Measurements from ENCODE around the gene PRKAA1. TPM values are rescaled to one million over a fixed set of nuclear protein-coding genes. Genes with fewer than 3 reads are reported as not detected.

PRKAA1 gene
- total RNA-seq, 1 donor from 2014 or later: 65.6 TPM

GRCh38 chr5:40743771-40744170 is 54.4 kb downstream of the PRKAA1 start:
- DNase-seq (ENCODE audit: low read depth): no peak
- no peak for FAIRE-seq
- Histone ChIP-seq H3K9ac (ENCODE audit: low read length) (no peak overlapping the region), H3K4me3 (ENCODE audit: insufficient read depth, low read depth, low read length) (no peak overlapping the region), H3K36me3 (ENCODE audit: insufficient read depth, low read length) (no peaks in the 10 kb centered on the region), H3K27ac (ENCODE audit: low read depth, low read length) (no peak overlapping the region), H3K79me2 (ENCODE audit: insufficient read depth, low read length) (peaks cover 12% of the 10 kb centered on the region), H3K4me1 (ENCODE audit: insufficient read depth, low read length) (no peaks in the 10 kb centered on the region), H3K27me3 (ENCODE audit: insufficient read depth, low read length) (no peaks in the 10 kb centered on the region), H3K4me2 (ENCODE audit: low read length) (no peak overlapping the region), H3K9me3 (ENCODE audit: insufficient read depth, low read depth, low read length) (peaks cover 2% of the 10 kb centered on the region), H4K20me1 (ENCODE audit: insufficient read depth, low read length) (peaks cover 5% of the 10 kb centered on the region), H2AFZ (ENCODE audit: low read depth, low read length) (no peak overlapping the region)
- no peaks in the 10 kb centered on the region for H3K9me3 Mint-ChIP-seq (ENCODE audit: unreplicated experiment)
- H3K27ac Mint-ChIP-seq (ENCODE audit: unreplicated experiment): no peak overlapping the region
- H3K4me3 Mint-ChIP-seq (ENCODE audit: unreplicated experiment): no peak overlapping the region
- TF ChIP-seq, protein P1, sequence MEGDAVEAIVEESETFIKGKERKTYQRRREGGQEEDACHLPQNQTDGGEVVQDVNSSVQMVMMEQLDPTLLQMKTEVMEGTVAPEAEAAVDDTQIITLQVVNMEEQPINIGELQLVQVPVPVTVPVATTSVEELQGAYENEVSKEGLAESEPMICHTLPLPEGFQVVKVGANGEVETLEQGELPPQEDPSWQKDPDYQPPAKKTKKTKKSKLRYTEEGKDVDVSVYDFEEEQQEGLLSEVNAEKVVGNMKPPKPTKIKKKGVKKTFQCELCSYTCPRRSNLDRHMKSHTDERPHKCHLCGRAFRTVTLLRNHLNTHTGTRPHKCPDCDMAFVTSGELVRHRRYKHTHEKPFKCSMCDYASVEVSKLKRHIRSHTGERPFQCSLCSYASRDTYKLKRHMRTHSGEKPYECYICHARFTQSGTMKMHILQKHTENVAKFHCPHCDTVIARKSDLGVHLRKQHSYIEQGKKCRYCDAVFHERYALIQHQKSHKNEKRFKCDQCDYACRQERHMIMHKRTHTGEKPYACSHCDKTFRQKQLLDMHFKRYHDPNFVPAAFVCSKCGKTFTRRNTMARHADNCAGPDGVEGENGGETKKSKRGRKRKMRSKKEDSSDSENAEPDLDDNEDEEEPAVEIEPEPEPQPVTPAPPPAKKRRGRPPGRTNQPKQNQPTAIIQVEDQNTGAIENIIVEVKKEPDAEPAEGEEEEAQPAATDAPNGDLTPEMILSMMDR (IDR thresholded peaks at IDR 0.05; ENCODE audit: insufficient read depth, low read depth, low read length): no peak
- TF ChIP-seq EZH2 (IDR thresholded peaks at IDR 0.05; ENCODE audit: insufficient read depth, low read length): no peak
- no peaks in the 10 kb centered on the region for H3K4me1 Mint-ChIP-seq (ENCODE audit: low read depth, unreplicated experiment)
- H3K36me3 Mint-ChIP-seq (ENCODE audit: low read depth, unreplicated experiment): peaks cover 9% of the 10 kb centered on the region
- no peaks in the 10 kb centered on the region for H3K27me3 Mint-ChIP-seq (ENCODE audit: low read depth, unreplicated experiment)

- Histone ChIP-seq H3K9me3 (ENCODE audit: insufficient read depth, low read depth, low read length) (peaks cover 2% of the 10 kb centered on the region), H2AFZ (ENCODE audit: low read depth, low read length) (no peak overlapping the region), H3K4me3 (ENCODE audit: insufficient read depth, low read depth, low read length) (no peak overlapping the region), H3K36me3 (ENCODE audit: insufficient read depth, low read length) (no peaks in the 10 kb centered on the region), H3K4me1 (ENCODE audit: insufficient read depth, low read length) (peaks cover 22% of the 10 kb centered on the region), H3K79me2 (ENCODE audit: insufficient read depth, low read length) (no peaks in the 10 kb centered on the region), H4K20me1 (ENCODE audit: insufficient read depth, low read length) (no peaks in the 10 kb centered on the region), H3K9ac (ENCODE audit: low read length) (no peak overlapping the region), H3K4me2 (ENCODE audit: low read length) (no peak overlapping the region), H3K27me3 (ENCODE audit: insufficient read depth, low read length) (no peaks in the 10 kb centered on the region), H3K27ac (ENCODE audit: low read depth, low read length) (no peak overlapping the region)
- no peak for TF ChIP-seq EZH2 (IDR thresholded peaks at IDR 0.05; ENCODE audit: insufficient read depth, low read length)
- TF ChIP-seq, protein P1 (IDR thresholded peaks at IDR 0.05; ENCODE audit: insufficient read depth, low read depth, low read length): no peak
- H3K4me3 Mint-ChIP-seq (ENCODE audit: unreplicated experiment): no peak overlapping the region
- no peaks in the 10 kb centered on the region for H3K9me3 Mint-ChIP-seq (ENCODE audit: unreplicated experiment)
- peak; percentile 9 for FAIRE-seq
- H3K27ac Mint-ChIP-seq (ENCODE audit: unreplicated experiment): no peak overlapping the region
- DNase-seq (ENCODE audit: low read depth): peak; percentile 32
- peaks cover 9% of the 10 kb centered on the region for H3K36me3 Mint-ChIP-seq (ENCODE audit: low read depth, unreplicated experiment)
- H3K27me3 Mint-ChIP-seq (ENCODE audit: low read depth, unreplicated experiment): no peaks in the 10 kb centered on the region
- peaks cover 21% of the 10 kb centered on the region for H3K4me1 Mint-ChIP-seq (ENCODE audit: low read depth, unreplicated experiment)
Measured at GRCh38 chr5:40738502-40738901, 59.7 kb downstream of the PRKAA1 start.

DNA sequence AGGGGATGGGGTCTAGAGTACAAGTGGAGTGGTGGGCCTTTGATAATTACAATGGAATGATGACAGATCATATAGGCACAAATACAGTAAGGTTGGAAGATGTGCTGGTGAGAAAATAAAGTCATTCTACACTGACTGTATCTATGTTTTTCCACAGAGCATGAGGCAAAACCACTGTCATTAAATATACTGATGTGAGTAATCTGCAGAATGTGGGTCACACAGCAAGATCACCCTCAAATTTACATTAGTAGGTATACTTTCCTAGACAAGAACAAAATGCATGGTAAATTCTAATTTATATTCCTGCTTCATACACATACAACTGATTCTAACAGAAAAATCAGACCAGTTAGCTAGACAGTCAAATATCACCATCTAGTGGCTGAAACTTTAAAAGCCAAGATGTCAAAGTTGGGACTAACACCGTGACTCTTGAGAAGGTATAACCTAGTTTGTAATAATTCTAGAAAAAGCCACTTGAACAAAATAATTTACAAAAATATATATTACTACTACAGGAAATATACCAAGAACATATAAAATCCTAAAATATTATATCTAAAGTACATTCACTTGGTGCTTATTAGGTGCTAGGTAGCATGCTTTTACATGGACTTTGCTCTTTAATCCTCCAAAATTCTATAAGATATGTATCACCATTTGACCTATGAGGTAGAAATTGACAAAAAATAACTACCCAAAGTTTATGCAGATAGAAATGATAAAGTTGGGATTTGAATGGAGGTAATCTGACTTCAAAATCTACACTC is 61.9 kb downstream of the PRKAA1 start:
- peak overlapping the region; percentile 66 for H3K27ac ChIP-seq (ENCODE audit: low read depth, low read length)
- no peak for TF ChIP-seq EZH2 (IDR thresholded peaks at IDR 0.05; ENCODE audit: insufficient read depth, low read length)
- TF ChIP-seq, protein P1 (IDR thresholded peaks at IDR 0.05; ENCODE audit: insufficient read depth, low read depth, low read length): peak; percentile 83
- H3K9me3 ChIP-seq (ENCODE audit: insufficient read depth, low read depth, low read length): peaks cover 2% of the 10 kb centered on the region
- H3K9me3 Mint-ChIP-seq (ENCODE audit: unreplicated experiment): no peaks in the 10 kb centered on the region
- H4K20me1 ChIP-seq (ENCODE audit: insufficient read depth, low read length): no peaks in the 10 kb centered on the region
- peaks cover 23% of the 10 kb centered on the region for H3K4me1 Mint-ChIP-seq (ENCODE audit: low read depth, unreplicated experiment)
- no peaks in the 10 kb centered on the region for H3K36me3 ChIP-seq (ENCODE audit: insufficient read depth, low read length)
- no peaks in the 10 kb centered on the region for H3K27me3 Mint-ChIP-seq (ENCODE audit: low read depth, unreplicated experiment)
- H3K4me3 Mint-ChIP-seq (ENCODE audit: unreplicated experiment): no peak overlapping the region
- peak; percentile 68 for FAIRE-seq
- no peak overlapping the region for H3K4me3 ChIP-seq (ENCODE audit: insufficient read depth, low read depth, low read length)
- DNase-seq (ENCODE audit: low read depth): peak; percentile 36
- peaks cover 22% of the 10 kb centered on the region for H3K4me1 ChIP-seq (ENCODE audit: insufficient read depth, low read length)
- H3K9ac ChIP-seq (ENCODE audit: low read length): peak overlapping the region; percentile 44
- H3K36me3 Mint-ChIP-seq (ENCODE audit: low read depth, unreplicated experiment): peaks cover 7% of the 10 kb centered on the region
- H3K4me2 ChIP-seq (ENCODE audit: low read length): no peak overlapping the region
- no peaks in the 10 kb centered on the region for H3K27me3 ChIP-seq (ENCODE audit: insufficient read depth, low read length)
- no peak overlapping the region for H3K27ac Mint-ChIP-seq (ENCODE audit: unreplicated experiment)
- H2AFZ ChIP-seq (ENCODE audit: low read depth, low read length): no peak overlapping the region
- no peaks in the 10 kb centered on the region for H3K79me2 ChIP-seq (ENCODE audit: insufficient read depth, low read length)

Data from astrocyte (in vitro differentiated cells and primary cell).